Measurements from ENCODE around the gene CNTNAP5.

The CNTNAP5 gene

GRCh38 chr2:124025171-124025580 lies at the start of gene CNTNAP5:
Gene CNTNAP5 (plus strand): TSS chr2:124025287. CDS start chr2:124025651, 364 bp downstream.
- DNase-seq = no peak

GRCh38 chr2:123976054-123976648 lies 48.9 kb upstream of the CNTNAP5 start:
- DNase-seq = no peak

GRCh38 chr2:123993728-123994323 lies 31.3 kb upstream of the CNTNAP5 start:
- peak; percentile 1 for DNase-seq

GRCh38 chr2:123999681-124000080 lies 25.4 kb upstream of the CNTNAP5 start:
- DNase-seq = no peak

DNA sequence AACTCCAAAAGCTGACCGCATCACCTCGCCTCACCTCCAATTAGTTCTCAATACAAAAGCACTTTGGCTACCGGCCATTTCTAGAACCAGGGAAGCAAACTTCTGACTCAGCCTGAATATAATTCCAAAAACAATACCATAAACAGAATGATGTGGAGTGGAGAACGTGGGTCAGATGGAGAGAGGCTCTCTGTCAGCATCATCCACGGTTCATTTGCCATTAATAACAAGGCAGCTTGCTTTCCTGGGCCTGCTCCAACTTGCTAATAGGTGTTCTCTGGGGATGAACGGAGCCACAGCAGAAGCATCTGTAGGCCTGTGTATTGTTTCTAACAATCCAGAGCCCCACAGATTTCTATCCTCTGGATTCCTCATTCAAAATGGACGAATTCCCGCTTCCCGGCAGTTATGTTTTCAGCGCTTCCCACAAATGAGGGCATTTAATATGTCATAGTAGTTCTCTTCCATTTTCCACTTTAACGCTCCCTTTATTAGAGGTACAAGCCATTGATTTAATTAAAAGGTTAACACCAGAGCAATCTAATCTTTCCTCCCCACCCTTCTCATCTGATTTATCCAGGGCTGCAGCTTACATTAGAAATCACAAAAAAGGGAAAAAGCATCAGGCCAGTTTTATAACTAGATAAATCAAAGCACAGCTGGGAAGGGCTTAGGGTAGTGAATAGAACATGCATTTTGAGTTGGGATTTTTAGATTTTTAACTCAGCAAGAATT lies 23.2 kb upstream of the CNTNAP5 start:
- DNase-seq = no peak

DNA sequence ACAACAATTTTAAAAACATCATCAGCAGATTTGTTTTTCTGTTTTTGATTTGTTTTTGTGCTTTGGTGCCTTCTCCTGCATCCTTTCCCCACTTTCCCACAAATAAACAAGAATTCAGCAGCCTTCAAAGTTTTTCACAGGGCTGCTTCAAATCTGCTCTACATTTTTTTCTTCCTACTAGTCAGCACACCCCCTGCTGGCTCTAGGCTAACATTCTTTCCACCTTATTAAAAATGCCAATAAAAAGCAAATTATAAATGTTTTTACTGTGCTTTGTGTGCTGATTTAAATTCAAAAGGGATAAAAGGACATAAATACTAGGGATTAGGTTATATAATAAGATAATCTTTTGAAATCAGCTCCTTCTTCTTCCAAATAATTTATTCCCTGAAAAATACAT lies 6.2 kb upstream of the CNTNAP5 start:
- no peak for DNase-seq

DNA sequence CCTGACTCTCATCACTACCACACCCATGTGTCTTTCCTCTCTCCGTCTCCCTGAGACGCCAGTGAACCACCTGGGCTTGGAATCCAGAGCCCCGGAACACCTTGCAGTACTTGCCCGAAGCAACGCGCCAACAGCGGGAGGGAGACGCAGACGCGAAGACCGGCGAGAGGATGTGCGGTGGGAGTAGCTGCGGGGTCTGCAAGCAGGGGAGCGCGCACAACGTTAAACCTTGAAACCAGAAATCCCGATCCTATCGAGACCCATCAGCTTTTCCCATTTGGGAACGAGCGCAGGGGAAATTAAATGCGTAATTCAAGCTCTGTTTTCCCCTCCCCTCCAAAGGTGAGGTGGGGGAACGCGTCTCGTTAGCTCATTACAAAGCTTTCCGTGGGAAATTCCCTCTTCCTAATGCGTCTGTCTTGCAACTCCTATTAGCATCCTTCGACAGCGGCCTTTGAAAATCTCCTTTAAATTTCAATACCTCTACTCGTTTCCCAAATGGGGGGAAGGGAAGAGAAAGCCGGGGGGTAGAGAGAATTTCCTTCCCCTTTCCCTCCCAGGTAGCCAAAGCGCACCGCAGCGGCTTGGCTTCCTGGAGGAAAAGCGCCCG lies 421 bp upstream of the CNTNAP5 start:
- no peak for DNase-seq

DNA sequence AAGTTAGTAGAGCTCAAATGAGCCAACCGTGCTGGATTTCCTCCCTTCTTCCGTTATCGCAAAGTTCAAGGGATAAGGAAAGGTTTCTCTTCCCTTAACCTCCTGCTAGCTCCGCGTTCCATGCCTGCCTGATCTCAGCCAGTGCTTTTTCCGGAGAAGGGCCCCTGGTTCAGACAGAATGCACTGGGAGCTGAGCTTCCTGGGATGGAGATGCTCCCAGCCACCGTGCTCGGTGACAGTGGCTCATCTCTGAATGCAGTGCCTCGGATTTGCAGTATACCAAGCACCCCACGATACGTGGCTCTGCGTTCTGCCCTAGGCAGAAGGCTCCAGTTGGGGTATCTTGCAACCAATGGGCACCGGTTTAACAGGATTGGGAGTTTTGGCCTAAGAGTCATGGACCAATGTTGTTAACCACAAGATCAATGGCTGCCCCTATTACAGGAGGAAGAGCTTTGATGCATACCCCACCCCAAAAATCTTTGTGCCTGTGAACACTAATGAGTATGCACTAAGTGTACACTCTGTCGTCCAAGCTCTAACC lies 876 bp downstream of the CNTNAP5 start:
- DNase-seq = no peak

GRCh38 chr2:124026503-124026902 lies 1.4 kb downstream of the CNTNAP5 start:
- no peak for DNase-seq

DNA sequence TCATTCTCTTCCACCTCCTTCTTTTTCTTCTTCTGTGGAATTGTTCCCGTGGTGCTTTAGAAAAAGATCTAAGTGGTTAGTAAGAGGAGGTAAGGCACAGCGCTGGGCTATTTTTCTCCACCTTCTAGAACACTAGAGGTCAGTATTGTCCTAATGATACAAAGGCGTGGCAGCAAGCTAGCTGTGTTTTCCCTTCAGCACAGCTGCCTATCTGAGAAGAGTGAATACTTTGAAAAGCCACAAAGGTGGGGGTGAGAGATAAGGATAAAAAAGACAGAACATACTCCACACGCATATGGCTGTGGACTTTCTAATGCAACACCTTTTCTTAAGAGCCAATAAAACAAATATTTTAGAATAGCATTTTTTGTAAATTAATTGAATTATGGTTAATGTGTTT lies 2.1 kb downstream of the CNTNAP5 start:
- peak; percentile 6 for DNase-seq

DNA sequence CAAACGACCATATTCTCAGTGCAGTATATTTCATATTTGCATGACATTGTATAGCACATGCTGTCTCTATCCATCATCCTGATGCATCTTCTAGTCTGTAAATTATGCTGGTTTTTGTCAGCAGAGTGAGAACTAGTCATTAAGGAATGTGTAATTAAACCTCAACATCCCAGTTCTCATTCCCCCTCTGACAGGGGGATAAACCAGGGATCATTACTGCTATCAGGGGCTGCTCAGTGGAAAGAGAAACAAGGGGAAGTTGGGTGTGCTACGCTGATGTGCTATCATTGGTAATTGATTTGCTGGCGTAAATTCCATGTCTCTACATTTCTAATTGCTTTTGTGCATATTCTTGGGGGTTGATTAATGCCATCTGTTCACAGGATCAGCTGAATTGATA lies 7.7 kb downstream of the CNTNAP5 start:
- DNase-seq = no peak

- DNase-seq = no peak
These were observed 9.2 kb downstream of the CNTNAP5 start for GRCh38 chr2:124034265-124034664.

DNA sequence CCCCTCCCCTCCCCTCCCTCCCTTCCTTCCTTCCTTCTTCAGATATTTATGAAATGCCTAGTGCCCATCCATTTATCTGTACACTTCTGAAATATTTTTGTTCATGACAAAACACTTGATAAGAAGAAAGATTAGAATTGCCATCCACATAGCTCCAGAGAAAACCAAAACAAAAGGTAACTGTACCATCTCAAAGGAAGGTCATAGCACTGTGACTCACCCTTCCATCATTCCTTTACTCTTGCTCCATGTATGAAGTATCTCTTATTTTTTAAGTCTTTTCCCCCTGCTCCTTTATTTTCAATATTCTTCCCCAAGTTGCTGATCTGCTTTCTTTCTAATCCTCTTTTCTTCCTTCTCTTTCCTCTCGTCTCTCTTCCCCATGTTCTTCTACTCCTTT lies 9.9 kb downstream of the CNTNAP5 start:
- DNase-seq = no peak

GRCh38 chr2:124039032-124039431 lies 13.9 kb downstream of the CNTNAP5 start:
- DNase-seq = no peak

DNA sequence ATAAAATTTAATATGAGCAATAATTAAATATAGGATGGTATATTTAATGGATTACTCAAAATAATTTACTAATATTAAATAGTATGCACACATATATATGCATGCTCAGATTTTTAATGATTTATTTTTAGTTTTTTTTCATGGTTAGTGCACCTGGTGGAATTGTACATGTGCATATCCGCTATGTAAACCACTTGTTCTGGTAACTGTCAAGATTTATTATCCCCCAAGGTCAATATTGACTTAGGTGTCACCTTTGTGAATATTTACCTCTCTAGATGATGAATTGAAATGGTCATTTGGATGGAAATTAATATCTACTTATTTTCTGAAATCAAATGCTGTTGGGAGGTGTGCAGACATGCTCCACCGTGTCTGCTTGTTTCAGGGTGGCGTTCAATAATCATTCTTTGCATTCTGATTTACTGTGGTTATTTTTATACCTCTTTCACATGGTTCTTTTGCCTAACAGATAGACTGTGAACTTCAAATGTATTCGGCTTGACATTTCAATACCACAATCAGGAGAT lies 14.7 kb downstream of the CNTNAP5 start:
- no peak for DNase-seq

GRCh38 chr2:124045894-124046293 lies 20.8 kb downstream of the CNTNAP5 start:
- DNase-seq = no peak

DNA sequence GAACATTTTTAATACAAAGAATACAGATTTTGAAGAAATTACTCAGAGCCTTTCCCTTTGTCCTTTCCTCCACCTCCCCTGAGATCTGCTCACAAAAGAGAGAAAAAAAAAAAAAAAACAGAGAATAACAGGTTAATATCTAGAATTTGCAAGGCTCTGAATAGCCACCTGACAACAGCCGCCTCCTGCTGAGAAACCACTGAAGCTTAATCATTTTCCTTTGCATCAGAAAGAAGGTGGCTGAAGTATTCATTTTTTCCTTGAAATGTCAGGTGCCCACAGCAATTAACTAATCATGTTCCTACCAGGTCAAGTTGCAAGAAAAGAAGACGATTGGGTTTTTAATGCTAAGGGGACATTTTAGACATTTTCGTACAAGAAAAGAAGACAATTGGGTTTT lies 21.2 kb downstream of the CNTNAP5 start:
- DNase-seq = no peak

GRCh38 chr2:124048102-124048501 lies 23.0 kb downstream of the CNTNAP5 start:
- no peak for DNase-seq

DNA sequence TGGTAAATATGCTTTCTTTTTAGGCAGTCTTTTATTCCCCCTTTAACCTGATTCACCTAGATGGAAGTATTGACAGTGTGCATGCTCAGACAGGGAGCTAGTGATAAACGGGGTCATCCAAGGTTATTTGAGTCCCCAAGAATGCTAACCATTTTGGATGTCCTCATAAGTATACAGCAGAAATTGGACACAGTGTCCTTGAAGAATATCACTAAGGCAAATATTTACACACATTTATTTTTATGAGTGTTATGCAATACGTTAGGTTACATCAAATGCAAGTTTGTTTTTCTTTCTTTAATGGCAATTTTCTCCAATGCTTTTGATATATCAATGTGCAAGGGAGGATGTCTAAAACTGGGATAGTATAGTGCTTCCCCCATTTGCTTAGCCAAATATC lies 23.6 kb downstream of the CNTNAP5 start:
- no peak for DNase-seq

GRCh38 chr2:124049136-124049535 lies 24.0 kb downstream of the CNTNAP5 start:
- no peak for DNase-seq

DNA sequence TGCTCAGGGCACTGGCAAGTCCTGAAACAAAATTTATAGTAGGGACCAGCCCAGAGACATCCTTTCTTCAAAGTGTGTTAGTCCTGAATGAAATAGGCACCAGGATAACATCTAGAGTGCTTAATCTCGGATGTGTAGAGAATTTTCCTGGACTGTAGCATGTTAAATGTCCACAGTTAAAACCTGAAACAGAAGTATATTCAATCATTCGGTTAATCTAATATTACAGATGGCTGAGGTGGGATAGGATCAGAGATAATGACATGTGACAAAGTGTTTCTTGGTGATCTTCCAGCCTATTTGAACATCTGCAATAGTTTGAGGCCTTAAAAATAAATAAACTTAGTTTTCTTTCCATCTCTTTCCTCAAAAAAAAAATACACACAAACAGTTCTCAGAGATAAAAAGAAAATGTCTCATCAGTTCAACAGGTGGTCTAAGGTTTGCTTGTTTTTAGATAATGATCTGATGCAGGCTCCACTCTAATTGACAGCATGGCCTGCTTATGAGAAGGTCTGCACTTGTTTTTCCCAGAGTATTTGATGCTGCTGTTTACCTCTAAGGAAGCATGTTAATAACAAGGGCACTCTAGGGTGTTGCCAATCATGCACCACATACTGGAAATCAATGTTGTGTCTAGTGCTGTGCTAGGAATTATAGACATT lies 25.9 kb downstream of the CNTNAP5 start:
- DNase-seq = no peak

- DNase-seq = no peak
These were observed 28.7 kb downstream of the CNTNAP5 start for GRCh38 chr2:124053796-124054195.

GRCh38 chr2:124063596-124063995 lies 38.5 kb downstream of the CNTNAP5 start:
- no peak for DNase-seq
